GM12878 (cell line): ENCODE results near the gene AGAP1. TPM values are rescaled to one million over a fixed set of nuclear protein-coding genes. Genes with fewer than 3 reads are reported as not detected.

ENCODE experiments used
- FOS ChIP-seq: IDR thresholded peaks from 3 replicates; pipeline ENCODE4 v1.6.1; 2011; ENCODE audit warnings: borderline replicate concordance; ENCODE audit not compliant: insufficient read length; ENCODE audit errors: extremely low read depth
- PML ChIP-seq: IDR thresholded peaks from 2 replicates; pipeline ENCODE4 v1.6.1; 2012; ENCODE audit warnings: low read length, inconsistent platforms
- SMC3 ChIP-seq: IDR thresholded peaks from 2 replicates; pipeline ENCODE4 v1.6.1; 2011; ENCODE audit warnings: low read length, improper control_type of control experiment, borderline replicate concordance
- SREBF2 ChIP-seq: IDR thresholded peaks from 2 replicates; pipeline ENCODE4 v1.6.1; 2012; ENCODE audit warnings: mild to moderate bottlenecking, low read length
- polyA plus RNA-seq, 11 experiments: library from polyadenylated mRNA; depleted of rRNA in 4 of 11; unstranded in 6 of 11; stranded (reverse) in 5 of 11; fragments of >200 nt; fragmentation: Nextera tagmentation in 4 of 11; fragmentation: Illumina TruSeq in 1 of 11; extraction: Ambion mirVana in 4 of 11; extraction: Trizol in 1 of 11; gene quantifications; 1 replicate in 1 of 11; 2 replicates in 10 of 11; pipeline versions ENCODE4 v1.2.1 to v1.2.3, GENCODE V29; 2011 to 2016; ENCODE audit warnings: inconsistent platforms in 2 of 11, missing spikeins in 2 of 11, low read depth in 1 of 11
- total RNA-seq, 4 experiments: library from RNA; depleted of rRNA in 3 of 4; stranded (reverse); fragments of >200 nt in 3 of 4; fragmentation: Illumina TruSeq in 1 of 4; extraction: Trizol in 1 of 4; gene quantifications; 2 replicates each; pipeline versions ENCODE4 v1.2.1 to v1.2.3, GENCODE V29; 2013 to 2021
- TF ChIP-seq, protein P1 (sequence below): fragments of 150-350 bp; IDR thresholded peaks from 2 replicates; pipeline ENCODE4 v1.6.1; 2016; ENCODE audit warnings: low read depth, low read length
- TF ChIP-seq, protein P2 (sequence below): fragments of 450-650 bp; IDR thresholded peaks from 2 replicates; pipeline ENCODE4 v1.6.1; 2017; ENCODE audit warnings: borderline replicate concordance
- TF ChIP-seq, protein P3 (sequence below): fragments of 450-650 bp; IDR thresholded peaks from 2 replicates; pipeline ENCODE4 v1.6.1; 2016; ENCODE audit warnings: mild to moderate bottlenecking, moderate library complexity, borderline replicate concordance
- TF ChIP-seq, protein P4 (sequence below): IDR thresholded peaks from 2 replicates; pipeline ENCODE4 v1.6.1; 2011; ENCODE audit warnings: low read depth, low read length, improper control_type of control experiment, borderline replicate concordance

AGAP1 gene
- total and polyA plus RNA-seq, 10 of the 15 experiments (the other 5 are each of a cell fraction or from before 2014, with no cell fraction given), result 0.05 to 0.15 (median 0.06) TPM; not detected in 7

DNA sequence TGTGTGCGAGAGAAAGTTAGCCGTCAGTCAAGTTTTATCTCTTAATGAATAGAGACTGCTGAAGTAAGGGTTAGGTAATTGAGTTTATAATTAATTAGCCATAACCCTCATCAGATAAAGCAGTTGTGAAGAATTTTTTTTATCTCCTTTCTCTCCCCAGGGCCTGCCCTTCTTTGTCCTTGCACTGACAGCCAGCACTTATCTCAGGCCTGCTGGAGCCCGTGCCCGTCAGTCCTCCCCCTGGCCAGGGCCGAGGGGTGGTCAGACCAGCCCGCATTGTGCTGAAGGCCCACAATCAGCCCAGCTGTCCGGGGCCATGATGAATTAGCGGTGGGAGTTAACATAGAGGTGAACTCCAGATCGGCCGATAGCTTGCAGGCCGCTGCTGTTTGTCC lies 358.7 kb downstream of the AGAP1 start (continued):
- TF ChIP-seq, protein P1, sequence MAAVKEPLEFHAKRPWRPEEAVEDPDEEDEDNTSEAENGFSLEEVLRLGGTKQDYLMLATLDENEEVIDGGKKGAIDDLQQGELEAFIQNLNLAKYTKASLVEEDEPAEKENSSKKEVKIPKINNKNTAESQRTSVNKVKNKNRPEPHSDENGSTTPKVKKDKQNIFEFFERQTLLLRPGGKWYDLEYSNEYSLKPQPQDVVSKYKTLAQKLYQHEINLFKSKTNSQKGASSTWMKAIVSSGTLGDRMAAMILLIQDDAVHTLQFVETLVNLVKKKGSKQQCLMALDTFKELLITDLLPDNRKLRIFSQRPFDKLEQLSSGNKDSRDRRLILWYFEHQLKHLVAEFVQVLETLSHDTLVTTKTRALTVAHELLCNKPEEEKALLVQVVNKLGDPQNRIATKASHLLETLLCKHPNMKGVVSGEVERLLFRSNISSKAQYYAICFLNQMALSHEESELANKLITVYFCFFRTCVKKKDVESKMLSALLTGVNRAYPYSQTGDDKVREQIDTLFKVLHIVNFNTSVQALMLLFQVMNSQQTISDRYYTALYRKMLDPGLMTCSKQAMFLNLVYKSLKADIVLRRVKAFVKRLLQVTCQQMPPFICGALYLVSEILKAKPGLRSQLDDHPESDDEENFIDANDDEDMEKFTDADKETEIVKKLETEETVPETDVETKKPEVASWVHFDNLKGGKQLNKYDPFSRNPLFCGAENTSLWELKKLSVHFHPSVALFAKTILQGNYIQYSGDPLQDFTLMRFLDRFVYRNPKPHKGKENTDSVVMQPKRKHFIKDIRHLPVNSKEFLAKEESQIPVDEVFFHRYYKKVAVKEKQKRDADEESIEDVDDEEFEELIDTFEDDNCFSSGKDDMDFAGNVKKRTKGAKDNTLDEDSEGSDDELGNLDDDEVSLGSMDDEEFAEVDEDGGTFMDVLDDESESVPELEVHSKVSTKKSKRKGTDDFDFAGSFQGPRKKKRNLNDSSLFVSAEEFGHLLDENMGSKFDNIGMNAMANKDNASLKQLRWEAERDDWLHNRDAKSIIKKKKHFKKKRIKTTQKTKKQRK, result no peak
- TF ChIP-seq PML, result no peak
- TF ChIP-seq, protein P2, sequence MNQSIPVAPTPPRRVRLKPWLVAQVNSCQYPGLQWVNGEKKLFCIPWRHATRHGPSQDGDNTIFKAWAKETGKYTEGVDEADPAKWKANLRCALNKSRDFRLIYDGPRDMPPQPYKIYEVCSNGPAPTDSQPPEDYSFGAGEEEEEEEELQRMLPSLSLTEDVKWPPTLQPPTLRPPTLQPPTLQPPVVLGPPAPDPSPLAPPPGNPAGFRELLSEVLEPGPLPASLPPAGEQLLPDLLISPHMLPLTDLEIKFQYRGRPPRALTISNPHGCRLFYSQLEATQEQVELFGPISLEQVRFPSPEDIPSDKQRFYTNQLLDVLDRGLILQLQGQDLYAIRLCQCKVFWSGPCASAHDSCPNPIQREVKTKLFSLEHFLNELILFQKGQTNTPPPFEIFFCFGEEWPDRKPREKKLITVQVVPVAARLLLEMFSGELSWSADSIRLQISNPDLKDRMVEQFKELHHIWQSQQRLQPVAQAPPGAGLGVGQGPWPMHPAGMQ, result no peak
- no peak for TF ChIP-seq FOS
- TF ChIP-seq SMC3, result no peak
- no peak for TF ChIP-seq SREBF2
- TF ChIP-seq, protein P3, sequence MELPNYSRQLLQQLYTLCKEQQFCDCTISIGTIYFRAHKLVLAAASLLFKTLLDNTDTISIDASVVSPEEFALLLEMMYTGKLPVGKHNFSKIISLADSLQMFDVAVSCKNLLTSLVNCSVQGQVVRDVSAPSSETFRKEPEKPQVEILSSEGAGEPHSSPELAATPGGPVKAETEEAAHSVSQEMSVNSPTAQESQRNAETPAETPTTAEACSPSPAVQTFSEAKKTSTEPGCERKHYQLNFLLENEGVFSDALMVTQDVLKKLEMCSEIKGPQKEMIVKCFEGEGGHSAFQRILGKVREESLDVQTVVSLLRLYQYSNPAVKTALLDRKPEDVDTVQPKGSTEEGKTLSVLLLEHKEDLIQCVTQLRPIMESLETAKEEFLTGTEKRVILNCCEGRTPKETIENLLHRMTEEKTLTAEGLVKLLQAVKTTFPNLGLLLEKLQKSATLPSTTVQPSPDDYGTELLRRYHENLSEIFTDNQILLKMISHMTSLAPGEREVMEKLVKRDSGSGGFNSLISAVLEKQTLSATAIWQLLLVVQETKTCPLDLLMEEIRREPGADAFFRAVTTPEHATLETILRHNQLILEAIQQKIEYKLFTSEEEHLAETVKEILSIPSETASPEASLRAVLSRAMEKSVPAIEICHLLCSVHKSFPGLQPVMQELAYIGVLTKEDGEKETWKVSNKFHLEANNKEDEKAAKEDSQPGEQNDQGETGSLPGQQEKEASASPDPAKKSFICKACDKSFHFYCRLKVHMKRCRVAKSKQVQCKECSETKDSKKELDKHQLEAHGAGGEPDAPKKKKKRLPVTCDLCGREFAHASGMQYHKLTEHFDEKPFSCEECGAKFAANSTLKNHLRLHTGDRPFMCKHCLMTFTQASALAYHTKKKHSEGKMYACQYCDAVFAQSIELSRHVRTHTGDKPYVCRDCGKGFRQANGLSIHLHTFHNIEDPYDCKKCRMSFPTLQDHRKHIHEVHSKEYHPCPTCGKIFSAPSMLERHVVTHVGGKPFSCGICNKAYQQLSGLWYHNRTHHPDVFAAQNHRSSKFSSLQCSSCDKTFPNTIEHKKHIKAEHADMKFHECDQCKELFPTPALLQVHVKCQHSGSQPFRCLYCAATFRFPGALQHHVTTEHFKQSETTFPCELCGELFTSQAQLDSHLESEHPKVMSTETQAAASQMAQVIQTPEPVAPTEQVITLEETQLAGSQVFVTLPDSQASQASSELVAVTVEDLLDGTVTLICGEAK, result no peak
- TF ChIP-seq, protein P4, sequence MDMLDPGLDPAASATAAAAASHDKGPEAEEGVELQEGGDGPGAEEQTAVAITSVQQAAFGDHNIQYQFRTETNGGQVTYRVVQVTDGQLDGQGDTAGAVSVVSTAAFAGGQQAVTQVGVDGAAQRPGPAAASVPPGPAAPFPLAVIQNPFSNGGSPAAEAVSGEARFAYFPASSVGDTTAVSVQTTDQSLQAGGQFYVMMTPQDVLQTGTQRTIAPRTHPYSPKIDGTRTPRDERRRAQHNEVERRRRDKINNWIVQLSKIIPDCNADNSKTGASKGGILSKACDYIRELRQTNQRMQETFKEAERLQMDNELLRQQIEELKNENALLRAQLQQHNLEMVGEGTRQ, result no peak
